OCI-LY7 (cell line): ENCODE data around the gene TSPAN11. TPM values are rescaled to one million over a fixed set of nuclear protein-coding genes. Genes with fewer than 3 reads are reported as not detected.
A peak's percentile ranks its signal among the peaks of the same experiment; 100 is the strongest.

ENCODE experiments used
- BruUV-seq: library from RNA; stranded (reverse); fragments of 400-500 nt; replicated peaks from 2 replicates; lab custom pipeline; 2021; lab: Mats Ljungman, UMichigan
- CTCF ChIA-PET: fragments of 300-600 bp; sonication (Branson Sonifier 250); formaldehyde crosslinking; loops from one replicate; lab custom pipeline; 2022; ENCODE audit warnings: antibody characterized with exemption; ENCODE audit not compliant: unreplicated experiment; lab: Charles Lee
- POLR2A ChIA-PET: fragments of 300-600 bp; sonication (Branson Sonifier 250); formaldehyde crosslinking; loops from one replicate; lab custom pipeline; 2022; ENCODE audit warnings: antibody characterized with exemption; lab: Charles Lee
- DNase-seq: peaks from one replicate; pipeline ENCODE4 v3.0.0-alpha.2; 2015; ENCODE audit warnings: low spot score
- H2AFZ ChIP-seq: fragments of 200-600 bp; sonication (generic), shearing (Covaris generic); 2 replicates; pipeline ENCODE4 v1.6.1; 2014; ENCODE audit warnings: mild to moderate bottlenecking, antibody characterized with exemption, low read length, moderate library complexity
- H3K27ac ChIP-seq: fragments of 200-600 bp; sonication (generic); 2 replicates; pipeline ENCODE4 v1.5.1; 2014; ENCODE audit warnings: mixed run types, low read depth, mild to moderate bottlenecking, moderate library complexity, low read length, inconsistent platforms; ENCODE audit not compliant: poor library complexity, severe bottlenecking
- H3K36me3 ChIP-seq: fragments of 200-600 bp; sonication (generic); 2 replicates; pipeline ENCODE4 v1.6.1; 2014; ENCODE audit warnings: mild to moderate bottlenecking, antibody characterized with exemption, low read length, moderate library complexity, mixed read lengths; ENCODE audit not compliant: insufficient read depth
- H3K4me1 ChIP-seq: fragments of 200-600 bp; sonication (generic); 2 replicates; pipeline ENCODE4 v1.5.1; 2014; ENCODE audit warnings: mild to moderate bottlenecking, low read length; ENCODE audit not compliant: insufficient read depth, poor library complexity, severe bottlenecking
- H3K4me2 ChIP-seq: fragments of 200-600 bp; sonication (generic); 2 replicates; pipeline ENCODE4 v1.6.1; 2014; ENCODE audit warnings: mild to moderate bottlenecking, low read length
- H3K4me3 ChIP-seq: fragments of 200-600 bp; sonication (generic); 2 replicates; pipeline ENCODE4 v1.5.1; 2014; ENCODE audit warnings: mild to moderate bottlenecking, low read depth, low read length; ENCODE audit not compliant: poor library complexity, severe bottlenecking
- H3K79me2 ChIP-seq: fragments of 200-600 bp; sonication (generic); 2 replicates; pipeline ENCODE4 v1.6.1; 2016; ENCODE audit warnings: low read depth, mild to moderate bottlenecking, low read length, moderate library complexity, mixed read lengths; ENCODE audit not compliant: insufficient read depth
- H3K9me2 ChIP-seq: fragments of 200-600 bp; sonication (generic); 2 replicates; pipeline ENCODE4 v1.6.1; 2016; ENCODE audit warnings: mild to moderate bottlenecking, low read length, mixed read lengths; ENCODE audit not compliant: insufficient read depth
- H3K9me3 ChIP-seq: fragments of 200-600 bp; sonication (generic); 2 replicates; pipeline ENCODE4 v1.6.1; 2014; ENCODE audit warnings: mild to moderate bottlenecking, mixed run types, low read length, mixed read lengths
- H4K20me1 ChIP-seq: fragments of 200-600 bp; sonication (generic); 2 replicates; pipeline ENCODE4 v1.6.1; 2014; ENCODE audit warnings: mild to moderate bottlenecking, antibody characterized with exemption, low read length, moderate library complexity, mixed read lengths; ENCODE audit not compliant: insufficient read depth
- EZH2phosphoT487 ChIP-seq: fragments of 200-600 bp; sonication (generic); IDR thresholded peaks from 2 replicates; pipeline ENCODE4 v1.6.1; 2018; ENCODE audit warnings: low read depth, borderline replicate concordance, mild to moderate bottlenecking, mixed run types, antibody characterized with exemption, low read length, moderate library complexity, mixed read lengths
- intact Hi-C: fragments of 100-400 bp; cut with micrococcal nuclease; formaldehyde crosslinking; loops from one replicate; pipeline ENCODE4 v1.10.0; 2022; ENCODE audit not compliant: unreplicated experiment
- total RNA-seq, 2 experiments: library from RNA; depleted of rRNA in 1 of 2; stranded (reverse); fragments of >200 nt in 1 of 2; shearing (Covaris generic) in 1 of 2; gene quantifications; 2 replicates each; pipeline ENCODE4 v1.2.3, GENCODE V29; 2014 to 2022
- TF ChIP-seq, protein P1 (sequence below): fragments of 200-600 bp; sonication (generic); conservative IDR thresholded peaks from 2 replicates; pipeline ENCODE4 v1.5.1; 2014; ENCODE audit warnings: mild to moderate bottlenecking, antibody characterized with exemption, low read length, moderate library complexity, mixed read lengths

Gene TSPAN11
- total RNA-seq, 2 experiments from 2014 or later = not detected

- H3K27ac ChIP-seq = peak overlapping the region; percentile 89
- H2AFZ ChIP-seq = peak overlapping the region; percentile 38; the same call in 1 of the 2 replicates
- H3K79me2 ChIP-seq = no peaks in the 10 kb centered on the region
- TF ChIP-seq, protein P1, sequence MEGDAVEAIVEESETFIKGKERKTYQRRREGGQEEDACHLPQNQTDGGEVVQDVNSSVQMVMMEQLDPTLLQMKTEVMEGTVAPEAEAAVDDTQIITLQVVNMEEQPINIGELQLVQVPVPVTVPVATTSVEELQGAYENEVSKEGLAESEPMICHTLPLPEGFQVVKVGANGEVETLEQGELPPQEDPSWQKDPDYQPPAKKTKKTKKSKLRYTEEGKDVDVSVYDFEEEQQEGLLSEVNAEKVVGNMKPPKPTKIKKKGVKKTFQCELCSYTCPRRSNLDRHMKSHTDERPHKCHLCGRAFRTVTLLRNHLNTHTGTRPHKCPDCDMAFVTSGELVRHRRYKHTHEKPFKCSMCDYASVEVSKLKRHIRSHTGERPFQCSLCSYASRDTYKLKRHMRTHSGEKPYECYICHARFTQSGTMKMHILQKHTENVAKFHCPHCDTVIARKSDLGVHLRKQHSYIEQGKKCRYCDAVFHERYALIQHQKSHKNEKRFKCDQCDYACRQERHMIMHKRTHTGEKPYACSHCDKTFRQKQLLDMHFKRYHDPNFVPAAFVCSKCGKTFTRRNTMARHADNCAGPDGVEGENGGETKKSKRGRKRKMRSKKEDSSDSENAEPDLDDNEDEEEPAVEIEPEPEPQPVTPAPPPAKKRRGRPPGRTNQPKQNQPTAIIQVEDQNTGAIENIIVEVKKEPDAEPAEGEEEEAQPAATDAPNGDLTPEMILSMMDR = no peak
- no peak for TF ChIP-seq EZH2phosphoT487
- DNase-seq = peak; percentile 51
- no peaks in the 10 kb centered on the region for H3K9me2 ChIP-seq
- peak overlapping the region; percentile 4 for H3K4me3 ChIP-seq
- H4K20me1 ChIP-seq = no peaks in the 10 kb centered on the region
- no peaks in the 10 kb centered on the region for H3K9me3 ChIP-seq
- H3K4me2 ChIP-seq = peak overlapping the region; percentile 66
- peaks cover 75% of the 10 kb centered on the region for H3K4me1 ChIP-seq
- ChIA-PET CTCF (interaction anchor here (0.5 kb wide), 1 partner anchor 336 kb away, joined by 10 read pairs; the partner anchor contains the start of gene IPO8), POLR2A (interaction anchor here (0.7 to 5.2 kb wide), 6 partner anchors 9 to 911 kb away, joined by 3 to 49 read pairs (median 3); no protein-coding TSS in a partner anchor)
- intact Hi-C loops = no loop called here
- H3K36me3 ChIP-seq = no peaks in the 10 kb centered on the region; the same call in 1 of the 2 replicates
- no TSS peak for BruUV-seq
These were observed 105.4 kb downstream of the TSPAN11 start for GRCh38 chr12:31031951-31032335.

GRCh38 chr12:31033146-31033545 lies 106.6 kb downstream of the TSPAN11 start:
- Histone ChIP-seq H3K9me3 (no peaks in the 10 kb centered on the region), H3K4me3 (no peak overlapping the region), H4K20me1 (no peaks in the 10 kb centered on the region), H3K4me1 (peaks cover 68% of the 10 kb centered on the region), H3K27ac (no peak overlapping the region), H3K79me2 (no peaks in the 10 kb centered on the region), H2AFZ (no peak overlapping the region), H3K36me3 (no peaks in the 10 kb centered on the region), H3K9me2 (no peaks in the 10 kb centered on the region), H3K4me2 (no peak overlapping the region)
- CTCF ChIA-PET = no interaction called here
- POLR2A ChIA-PET = interaction anchor here (5.2 kb wide), 1 partner anchor 11 kb away, joined by 49 read pairs; no protein-coding TSS in a partner anchor
- intact Hi-C loops = no loop called here
- no peak for DNase-seq
- no peak for TF ChIP-seq EZH2phosphoT487
- TF ChIP-seq, protein P1 = no peak
- BruUV-seq = no TSS peak

GRCh38 chr12:31033681-31034080 lies 107.1 kb downstream of the TSPAN11 start:
- ChIA-PET POLR2A (interaction anchor here (5.2 kb wide), 1 partner anchor 11 kb away, joined by 49 read pairs; no protein-coding TSS in a partner anchor), CTCF (no interaction called here)
- Histone ChIP-seq H3K27ac (no peak overlapping the region), H4K20me1 (no peaks in the 10 kb centered on the region), H3K36me3 (no peaks in the 10 kb centered on the region), H3K4me1 (peaks cover 62% of the 10 kb centered on the region), H3K79me2 (no peaks in the 10 kb centered on the region), H3K4me2 (no peak overlapping the region), H3K4me3 (no peak overlapping the region), H2AFZ (no peak overlapping the region), H3K9me2 (no peaks in the 10 kb centered on the region), H3K9me3 (no peaks in the 10 kb centered on the region)
- no TSS peak for BruUV-seq
- no peak for TF ChIP-seq EZH2phosphoT487
- TF ChIP-seq, protein P1 = no peak
- intact Hi-C loops = no loop called here
- no peak for DNase-seq
